ENCODE data around the gene KAZN.

The KAZN gene

GRCh38 chr1:14888374-14888773 is 289.9 kb downstream of the KAZN start:
- DNase-seq (ENCODE audit: low spot score) = no peak

- DNase-seq (ENCODE audit: low spot score) = no peak
Observed at GRCh38 chr1:14889825-14890440, 291.4 kb downstream of the KAZN start.

GRCh38 chr1:14891991-14892390 is 293.5 kb downstream of the KAZN start:
- DNase-seq (ENCODE audit: low spot score) = no peak

GRCh38 chr1:14894811-14895560 is 296.5 kb downstream of the KAZN start:
- DNase-seq (ENCODE audit: low spot score) = no peak

GRCh38 chr1:14895727-14896126 is 297.2 kb downstream of the KAZN start:
- DNase-seq (ENCODE audit: low spot score) = no peak

DNA sequence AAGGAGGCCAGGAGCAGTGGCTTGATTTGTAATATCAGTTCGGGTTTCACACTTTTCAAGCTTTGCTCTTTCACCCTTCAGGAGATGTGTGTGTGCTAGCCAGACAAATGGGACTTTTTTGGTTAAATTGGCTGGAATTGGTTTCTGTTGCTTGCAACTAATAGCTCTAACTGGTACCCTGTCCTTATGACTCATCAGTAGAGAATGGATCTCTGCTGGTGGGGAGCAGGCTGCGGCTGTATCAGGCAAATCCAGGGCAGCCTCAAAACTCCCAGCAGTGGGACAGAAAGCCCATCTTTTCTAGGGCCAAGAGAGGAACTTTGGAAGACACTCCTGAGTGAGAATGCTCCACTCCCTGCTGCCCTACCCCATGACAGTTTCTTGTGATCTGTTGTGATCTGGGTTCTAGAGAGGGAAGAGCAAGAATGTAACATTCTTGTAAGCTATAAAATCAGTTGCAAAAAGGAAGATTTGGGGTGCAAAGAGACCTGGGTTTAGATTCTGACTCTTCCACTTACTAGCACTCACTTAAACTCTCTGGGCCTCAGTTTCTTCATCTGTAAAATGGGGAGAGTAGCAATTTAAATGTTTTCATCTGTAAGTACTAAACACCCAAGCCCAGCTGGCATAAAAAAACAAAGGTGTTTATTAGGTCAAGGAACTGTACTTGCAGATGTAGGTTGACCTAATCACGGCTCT is 298.0 kb downstream of the KAZN start:
- DNase-seq (ENCODE audit: low spot score) = no peak

- DNase-seq (ENCODE audit: low spot score) = no peak
Observed at GRCh38 chr1:14897080-14897449, 298.6 kb downstream of the KAZN start.

GRCh38 chr1:14897547-14897946 is 299.1 kb downstream of the KAZN start:
- no peak for DNase-seq (ENCODE audit: low spot score)

DNA sequence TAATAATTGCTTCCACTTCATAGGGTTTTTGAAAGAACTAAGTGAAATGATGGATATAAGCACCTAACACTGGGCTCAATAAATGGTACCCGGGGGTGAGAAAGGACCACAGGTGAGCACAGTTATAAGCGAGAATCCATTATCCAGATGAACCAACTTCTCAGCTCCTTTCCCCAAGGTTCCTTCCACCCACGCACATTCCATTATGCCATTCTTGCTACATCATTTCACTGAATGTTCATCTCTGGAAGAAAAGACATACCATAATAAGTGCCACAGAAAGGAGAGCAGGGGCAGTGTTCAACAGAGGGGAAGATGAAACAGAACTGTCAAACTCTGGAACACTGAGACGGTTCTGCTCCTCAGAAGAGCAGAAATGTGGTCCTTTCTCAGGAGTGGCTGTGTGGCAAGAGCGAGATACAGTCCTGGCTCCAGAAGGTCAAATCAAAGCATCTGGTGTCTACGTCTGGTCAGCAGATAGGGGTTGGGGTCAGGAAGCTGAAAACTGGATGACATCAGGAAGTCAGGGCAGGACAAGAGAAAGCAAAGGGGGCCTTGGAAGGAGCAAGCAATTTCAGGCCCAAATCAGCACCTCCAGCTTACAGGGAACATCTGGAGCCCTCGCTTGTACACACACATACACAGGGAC is 299.6 kb downstream of the KAZN start:
- DNase-seq (ENCODE audit: low spot score) = no peak

GRCh38 chr1:14899686-14900085 is 301.2 kb downstream of the KAZN start:
- no peak for DNase-seq (ENCODE audit: low spot score)

DNA sequence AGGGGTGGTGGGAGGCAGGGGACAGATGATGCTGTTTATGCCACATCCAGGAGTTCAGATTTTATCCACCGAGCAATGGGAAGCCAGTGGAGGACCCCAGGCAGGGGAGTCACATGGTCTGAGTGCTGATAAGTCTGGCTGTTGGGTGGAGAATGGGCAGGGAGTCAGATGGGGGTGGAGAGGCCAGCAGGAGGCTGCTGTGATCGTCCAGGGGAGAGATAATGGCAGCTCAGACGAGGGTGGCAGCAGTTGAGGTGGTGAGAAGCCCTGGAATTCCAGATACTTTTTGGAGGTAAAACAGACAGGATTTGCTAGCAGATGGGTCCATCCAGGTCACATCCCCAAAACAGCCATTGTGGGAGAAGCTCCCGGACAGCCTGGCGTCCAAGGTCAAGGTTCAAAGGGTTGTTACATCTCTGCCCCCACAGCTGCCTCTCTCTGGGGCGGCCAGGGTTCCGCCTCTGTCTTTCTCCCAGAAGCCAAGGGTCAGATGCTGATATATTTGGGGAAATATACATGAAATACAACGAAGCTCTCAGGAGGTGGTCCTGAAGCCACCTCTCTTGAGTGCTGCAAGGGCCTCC is 303.0 kb downstream of the KAZN start:
- no peak for DNase-seq (ENCODE audit: low spot score)

GRCh38 chr1:14903922-14904321 is 305.4 kb downstream of the KAZN start:
- DNase-seq (ENCODE audit: low spot score) = no peak

GRCh38 chr1:14906665-14907064 is 308.2 kb downstream of the KAZN start:
- no peak for DNase-seq (ENCODE audit: low spot score)

- DNase-seq (ENCODE audit: low spot score) = no peak
Observed at GRCh38 chr1:14907416-14907815, 308.9 kb downstream of the KAZN start.

- no peak for DNase-seq (ENCODE audit: low spot score)
Observed at GRCh38 chr1:14909273-14909672, 310.8 kb downstream of the KAZN start.

DNA sequence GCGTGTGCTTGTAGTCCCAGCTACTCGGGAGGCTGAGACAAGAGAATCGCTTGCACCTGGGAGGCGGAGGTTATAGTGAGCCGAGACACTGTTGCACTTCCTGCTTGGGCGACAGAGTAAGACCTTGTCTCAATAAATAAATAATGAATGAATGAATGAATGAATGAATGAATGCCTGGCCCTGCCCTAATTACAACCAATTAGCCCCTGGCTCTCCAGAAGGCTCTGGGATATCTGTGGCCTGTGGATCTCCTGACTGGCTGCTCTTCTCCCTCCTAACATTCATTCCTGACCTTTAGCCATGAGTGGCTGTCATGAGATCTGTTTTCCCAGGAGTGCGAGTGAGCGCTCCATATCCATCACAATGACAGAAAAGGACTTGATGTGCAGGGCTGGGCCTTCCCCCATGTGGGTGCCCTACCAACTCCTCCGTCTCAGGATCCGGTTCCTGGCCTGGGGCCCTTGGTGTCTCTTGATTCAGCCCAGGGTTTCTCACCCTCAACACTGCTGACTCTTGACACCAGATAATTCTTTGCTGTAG is 311.5 kb downstream of the KAZN start:
- no peak for DNase-seq (ENCODE audit: low spot score)

- DNase-seq (ENCODE audit: low spot score) = no peak
Observed at GRCh38 chr1:14910984-14911721, 312.7 kb downstream of the KAZN start.

DNA sequence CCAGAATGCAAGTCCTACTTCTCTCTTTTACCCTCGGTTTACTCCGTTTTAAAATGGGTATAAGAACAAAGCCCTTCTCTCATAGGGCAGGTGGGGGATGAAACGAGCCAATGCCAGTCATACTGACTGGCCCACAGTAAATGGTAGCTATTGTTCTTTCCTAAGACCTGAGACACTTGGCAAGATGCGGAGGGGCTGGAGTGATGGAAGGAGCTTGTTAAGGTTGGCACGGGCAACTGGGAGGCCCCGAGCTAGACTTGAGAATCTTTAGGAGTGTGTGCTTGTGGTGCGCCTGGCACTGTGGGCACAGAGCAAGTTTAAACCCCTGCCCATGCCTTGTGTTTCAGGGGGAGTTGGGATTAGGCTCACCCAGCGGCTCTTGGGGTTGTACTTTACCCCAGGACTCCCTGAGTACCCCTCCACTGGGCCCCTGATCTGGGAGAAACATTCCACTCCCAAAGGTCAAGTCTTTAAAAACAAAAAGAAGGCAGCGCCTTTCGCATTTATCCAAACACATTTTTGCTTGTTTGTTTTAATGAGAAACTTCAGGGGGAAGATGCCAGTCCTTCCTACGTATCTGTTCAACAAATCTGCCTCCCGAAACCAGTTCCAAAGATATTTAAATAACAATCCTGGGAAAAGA is 314.5 kb downstream of the KAZN start:
- no peak for DNase-seq (ENCODE audit: low spot score)

- no peak for DNase-seq (ENCODE audit: low spot score)
Observed at GRCh38 chr1:14913482-14914177, 315.1 kb downstream of the KAZN start.

GRCh38 chr1:14914351-14914988 is 316.0 kb downstream of the KAZN start:
- DNase-seq (ENCODE audit: low spot score) = no peak
